ENCODE data around the gene ZNF417.
"Not testable (repeated sequence)": the region's sequence is repeated elsewhere in the genome, so short reads cannot be mapped to it uniquely, and the experiment has no call there.

ZNF417 gene

DNA sequence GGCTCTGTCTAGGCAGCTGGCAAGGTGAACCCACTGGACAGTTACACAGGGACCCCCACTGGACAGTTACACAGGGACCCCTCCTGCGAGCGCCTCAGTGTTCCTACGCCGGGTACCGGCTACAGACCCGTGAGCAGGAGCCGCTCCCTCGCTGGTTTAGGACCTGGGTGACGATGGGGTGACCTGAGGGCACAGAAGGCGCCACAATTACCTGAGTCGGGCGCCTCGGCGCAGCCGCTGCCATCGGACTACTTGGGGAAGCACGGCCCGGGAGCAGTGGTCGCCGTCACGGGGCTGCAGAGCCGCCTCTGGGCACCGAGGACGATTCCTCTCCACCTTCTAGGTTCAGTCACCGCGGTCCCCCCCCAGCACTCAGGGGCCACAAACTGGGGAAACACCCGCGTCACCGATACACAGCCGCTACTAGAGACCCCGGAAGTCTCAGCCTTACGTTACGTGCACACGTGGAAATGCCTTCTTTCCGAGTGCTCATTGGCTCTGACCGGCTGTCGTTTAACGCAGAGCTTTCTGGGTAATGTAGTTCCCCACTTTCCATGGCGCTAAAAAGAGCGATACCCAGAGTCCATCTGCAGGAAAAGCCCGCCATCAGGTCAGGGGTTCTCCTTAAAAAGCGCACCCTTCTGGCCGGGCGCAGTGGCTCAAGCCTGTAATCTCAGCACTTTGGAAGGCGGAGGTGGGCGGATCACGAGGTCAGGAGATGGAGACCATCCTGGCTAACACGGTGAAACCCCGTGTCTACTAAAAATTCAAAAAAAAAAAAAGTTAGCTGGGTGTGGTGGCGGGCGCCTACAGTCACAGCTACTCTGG lies at the start of gene ZNF417:
Gene ZNF417, minus strand, starts transcription at position 425 of the 828 bp plus-strand sequence. Its CDS starts 181 bp downstream, at position 244.
- peak; percentile 98 for FAIRE-seq

- no peak for FAIRE-seq
These were observed 48.4 kb upstream of the ZNF417 start for GRCh38 chr19:57964761-57965160.

GRCh38 chr19:57961785-57962184 lies 45.4 kb upstream of the ZNF417 start:
- no peak for FAIRE-seq

DNA sequence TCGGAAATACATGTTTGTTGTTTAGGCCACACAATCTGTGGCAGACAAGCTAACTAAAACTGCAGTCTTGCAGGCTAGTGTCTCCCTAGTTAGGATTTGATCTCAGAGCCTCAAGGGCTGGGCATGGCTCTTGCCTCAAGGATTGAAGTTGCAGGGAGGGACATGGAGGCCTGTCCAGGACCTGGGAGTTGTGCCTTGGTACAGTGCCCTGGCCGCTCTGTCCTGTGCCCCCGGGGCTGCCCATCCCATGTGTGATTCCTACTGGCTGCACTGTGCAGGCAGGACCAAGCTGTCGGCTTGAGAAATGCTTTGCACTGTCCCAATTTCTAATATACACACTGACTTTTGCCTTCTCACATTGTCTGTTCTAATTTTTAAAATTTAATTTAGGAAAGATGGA lies 38.6 kb upstream of the ZNF417 start:
- FAIRE-seq, result no peak

GRCh38 chr19:57949702-57950101 lies 33.3 kb upstream of the ZNF417 start:
- FAIRE-seq, result no peak

GRCh38 chr19:57949296-57949695 lies 32.9 kb upstream of the ZNF417 start:
- no peak for FAIRE-seq

DNA sequence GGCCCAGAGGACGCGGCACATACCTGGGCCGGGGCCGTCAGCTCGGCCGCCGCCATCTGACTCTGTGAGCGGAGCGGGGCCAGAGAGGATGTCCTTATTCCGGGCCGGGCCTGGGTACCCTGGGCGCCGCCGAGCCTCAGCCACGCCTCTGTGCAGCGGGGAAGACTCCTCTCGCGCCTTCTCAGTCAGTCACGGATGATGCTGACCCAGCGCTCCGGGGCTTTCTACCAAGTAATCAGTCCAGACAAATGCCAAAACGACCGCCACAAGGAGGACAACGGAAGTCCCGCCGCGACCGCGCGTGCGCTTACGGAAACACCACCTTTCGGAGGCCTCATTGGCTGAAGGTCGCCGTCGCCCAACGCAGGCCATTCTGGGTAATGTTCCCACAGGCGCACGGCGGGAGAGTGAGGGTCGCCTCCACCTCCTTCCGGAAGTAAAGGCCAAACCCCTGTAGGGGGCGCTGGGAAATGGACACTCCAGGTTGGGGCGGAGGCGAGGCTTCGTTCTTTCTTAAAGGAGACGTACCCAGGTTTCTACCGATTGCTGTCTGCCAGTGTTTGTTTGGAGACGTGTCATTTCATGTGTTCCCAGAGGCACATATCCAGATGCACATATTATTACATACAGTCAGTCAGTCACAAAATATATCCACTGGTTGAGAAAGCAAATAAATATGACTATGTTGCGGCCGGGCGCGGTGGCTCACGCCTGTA lies 31.2 kb upstream of the ZNF417 start, which contains the start of gene ZNF256:
Gene ZNF256, minus strand, starts transcription at position 288 of the 716 bp plus-strand sequence. Its CDS starts 232 bp downstream, at position 56.
- no peak for FAIRE-seq

DNA sequence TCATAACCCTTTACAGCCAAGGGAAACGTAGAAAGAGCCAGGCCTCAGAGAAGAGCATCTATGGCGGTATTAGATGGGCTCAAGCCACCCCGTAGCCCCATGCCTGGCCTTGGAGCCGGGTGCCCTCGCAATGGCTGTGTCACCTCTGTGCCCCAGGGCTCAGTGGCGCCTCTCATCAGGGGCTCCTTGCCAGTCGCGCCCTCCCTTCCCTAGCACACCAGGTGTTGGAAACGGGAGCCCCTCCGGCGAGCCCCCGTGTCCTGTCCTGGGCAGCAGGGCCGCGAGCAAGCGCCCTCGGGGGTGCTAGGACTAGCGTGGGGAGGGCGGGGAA lies 30.7 kb upstream of the ZNF417 start:
- FAIRE-seq, result no peak

DNA sequence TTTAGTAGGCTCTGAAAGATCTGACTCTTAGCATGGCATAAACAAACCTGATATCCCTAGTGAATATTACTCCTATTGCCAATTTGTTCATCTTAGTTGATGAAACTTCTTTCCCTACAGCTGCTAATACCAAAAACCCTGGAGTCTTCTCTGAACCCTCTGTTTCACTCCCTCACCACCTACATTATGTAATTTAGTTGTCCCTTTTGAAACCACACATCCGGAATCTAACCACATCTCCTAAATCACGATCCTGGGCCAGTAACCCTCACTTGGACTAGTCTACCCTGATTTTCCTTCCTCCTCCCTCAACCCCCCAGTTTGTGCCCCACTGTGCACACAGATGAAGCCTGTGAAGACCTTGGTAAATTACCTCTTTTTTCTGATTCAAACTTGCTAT lies 29.9 kb upstream of the ZNF417 start:
- no peak for FAIRE-seq

DNA sequence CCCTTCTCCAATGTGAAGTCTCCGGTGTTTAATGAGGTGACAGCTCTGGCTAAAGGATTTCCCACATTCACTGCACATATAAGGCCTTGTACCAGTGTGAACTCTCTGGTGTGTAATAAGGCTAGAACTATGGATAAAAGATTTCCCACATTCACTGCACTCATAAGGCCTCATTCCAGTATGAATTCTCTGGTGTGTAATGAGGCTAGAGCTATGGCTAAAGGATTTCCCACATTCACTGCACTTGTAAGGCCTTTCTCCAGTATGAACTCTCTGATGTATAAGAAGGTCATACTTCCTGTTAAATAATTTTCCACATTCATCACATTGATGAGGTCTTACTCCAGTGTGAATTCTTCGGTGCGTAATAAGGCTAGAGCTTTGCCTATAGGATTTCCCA lies 25.2 kb upstream of the ZNF417 start:
- no peak for FAIRE-seq

- FAIRE-seq, result no peak
These were observed 19.3 kb upstream of the ZNF417 start for GRCh38 chr19:57935731-57936130.

DNA sequence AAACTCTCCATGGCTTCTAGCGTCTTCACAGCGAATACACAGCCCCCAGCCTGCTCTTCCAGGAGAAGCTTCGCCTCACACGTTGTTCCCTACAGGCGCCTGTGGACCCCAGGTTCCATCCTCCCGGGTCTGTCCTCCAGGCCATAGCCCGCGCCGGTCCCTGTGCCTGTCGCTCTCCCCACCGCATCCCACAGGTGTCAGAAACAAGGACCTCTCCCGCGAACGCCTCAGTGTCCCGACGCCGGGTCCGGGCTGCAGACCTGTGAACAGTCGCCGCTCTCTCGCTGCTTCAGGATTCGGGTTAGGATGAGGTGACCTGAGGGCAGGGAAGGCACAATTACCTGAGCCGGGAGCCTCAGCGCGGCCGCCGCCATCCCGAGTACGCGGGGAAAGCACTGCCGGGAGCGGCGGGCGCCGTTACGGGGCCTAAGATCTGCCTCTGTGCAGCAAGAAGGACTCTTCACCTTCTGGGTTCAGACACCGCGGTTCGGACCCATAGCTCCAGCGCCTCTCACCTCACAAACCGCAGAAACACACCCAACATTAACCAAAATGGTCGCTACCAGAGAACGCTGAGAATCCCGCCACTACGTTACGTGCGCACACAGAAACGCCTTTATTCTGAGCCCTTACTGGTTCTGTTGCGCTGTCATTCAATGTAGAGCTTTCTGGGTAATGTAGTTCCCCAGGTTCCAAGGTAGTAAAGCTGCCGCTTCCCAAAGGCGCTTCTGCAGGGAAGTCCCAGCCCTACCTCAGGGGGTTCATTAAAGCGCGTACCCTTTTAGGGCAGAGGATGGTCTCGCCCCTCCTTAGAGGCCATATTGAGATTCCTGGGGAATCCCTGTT lies 18.7 kb upstream of the ZNF417 start, which contains the start of gene ZNF418:
Gene ZNF418, minus strand, starts transcription at position 583 of the 846 bp plus-strand sequence. CDS start 1,580 bp downstream, outside the sequence.
- FAIRE-seq, result peak; percentile 70

- FAIRE-seq, result no peak
These were observed 11.2 kb upstream of the ZNF417 start for GRCh38 chr19:57927587-57927986.

DNA sequence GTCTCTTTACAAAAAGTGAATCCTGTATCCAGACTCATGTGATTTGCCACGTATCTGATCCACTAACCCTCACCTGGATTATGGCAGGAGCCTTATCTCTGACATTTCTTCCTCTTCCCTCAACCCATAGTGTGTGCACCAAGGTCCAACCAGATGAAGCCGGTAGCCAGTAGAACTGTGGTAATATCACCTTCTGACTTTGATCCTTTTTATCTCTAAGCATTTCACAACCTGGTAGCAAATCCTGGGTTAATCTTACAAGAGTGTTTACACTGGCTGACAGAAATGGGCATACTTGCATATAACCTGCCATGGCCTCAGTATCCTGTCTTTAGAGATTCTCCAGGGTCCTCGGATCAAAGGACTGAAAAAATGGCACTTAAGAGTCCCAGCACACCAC lies 1.9 kb downstream of the ZNF417 start:
- no peak for FAIRE-seq

- FAIRE-seq, result no peak
These were observed 9.0 kb downstream of the ZNF417 start for GRCh38 chr19:57907394-57907793.

GRCh38 chr19:57905258-57905657 lies 11.1 kb downstream of the ZNF417 start:
- no peak for FAIRE-seq

- no peak for FAIRE-seq
These were observed 12.7 kb downstream of the ZNF417 start for GRCh38 chr19:57903618-57904184.

DNA sequence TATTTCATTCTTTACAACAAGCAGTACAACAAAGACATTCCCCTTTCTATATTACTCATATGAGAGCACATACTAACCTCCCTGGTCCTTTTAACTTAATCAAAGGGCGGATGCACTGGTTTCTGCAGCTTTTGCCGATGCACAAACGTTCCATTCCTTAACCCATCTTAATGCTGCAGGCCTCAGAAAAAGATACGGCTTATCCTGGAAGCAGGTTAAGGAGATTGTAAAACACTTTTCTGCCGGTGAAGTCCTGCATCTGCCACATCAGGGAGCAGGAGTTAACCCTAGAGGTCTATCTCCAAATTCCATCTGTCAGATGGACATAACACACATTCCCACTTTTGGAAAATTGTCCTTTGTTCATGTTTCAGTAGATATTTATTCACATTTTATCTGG lies 16.1 kb downstream of the ZNF417 start:
- no peak for FAIRE-seq

GRCh38 chr19:57890706-57891105 lies 25.7 kb downstream of the ZNF417 start:
- FAIRE-seq, result not testable (repeated sequence)

GRCh38 chr19:57888560-57889231 lies 27.7 kb downstream of the ZNF417 start, which contains the start of gene ZNF814:
Gene ZNF814, minus strand, starts transcription at chr19:57889037. Its CDS starts 235 bp downstream, at chr19:57888802.
- FAIRE-seq, result peak; percentile 80

DNA sequence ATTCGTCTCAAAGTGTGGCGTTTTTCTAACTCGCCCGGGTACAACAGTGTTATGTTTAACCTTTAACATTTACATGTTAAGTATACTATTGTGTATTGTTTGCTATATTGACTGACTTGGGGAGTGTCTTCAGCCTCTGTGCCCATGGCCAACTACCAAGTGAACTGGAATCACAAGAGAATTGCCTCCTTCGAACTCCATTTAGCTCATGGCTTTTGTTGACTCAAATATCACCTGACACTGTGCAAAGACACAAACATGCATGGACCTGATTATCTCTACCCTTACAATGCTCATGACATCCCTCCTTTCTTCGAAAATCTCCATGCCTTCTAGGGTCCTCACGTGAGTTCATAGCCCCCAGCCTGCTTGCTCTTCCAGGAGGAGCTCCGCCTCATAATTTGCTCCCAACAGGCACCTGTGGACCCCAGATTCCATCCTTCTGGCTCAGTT lies 28.3 kb downstream of the ZNF417 start:
- no peak for FAIRE-seq
